Activated CD4-positive, CD25-positive, alpha-beta regulatory T cell treated with anti-CD3 and anti-CD28 coated beads, Interleukin-2, amount 50 U/mL, for 72 hours (primary cell): ENCODE results near the gene TSHZ2.
"Not testable (repeated sequence)": the region's sequence is repeated elsewhere in the genome, so short reads cannot be mapped to it uniquely, and the experiment has no call there.

ENCODE experiments used
- DNase-seq: peaks from one replicate; pipeline ENCODE4 v3.0.0; 2021

Gene TSHZ2

DNA sequence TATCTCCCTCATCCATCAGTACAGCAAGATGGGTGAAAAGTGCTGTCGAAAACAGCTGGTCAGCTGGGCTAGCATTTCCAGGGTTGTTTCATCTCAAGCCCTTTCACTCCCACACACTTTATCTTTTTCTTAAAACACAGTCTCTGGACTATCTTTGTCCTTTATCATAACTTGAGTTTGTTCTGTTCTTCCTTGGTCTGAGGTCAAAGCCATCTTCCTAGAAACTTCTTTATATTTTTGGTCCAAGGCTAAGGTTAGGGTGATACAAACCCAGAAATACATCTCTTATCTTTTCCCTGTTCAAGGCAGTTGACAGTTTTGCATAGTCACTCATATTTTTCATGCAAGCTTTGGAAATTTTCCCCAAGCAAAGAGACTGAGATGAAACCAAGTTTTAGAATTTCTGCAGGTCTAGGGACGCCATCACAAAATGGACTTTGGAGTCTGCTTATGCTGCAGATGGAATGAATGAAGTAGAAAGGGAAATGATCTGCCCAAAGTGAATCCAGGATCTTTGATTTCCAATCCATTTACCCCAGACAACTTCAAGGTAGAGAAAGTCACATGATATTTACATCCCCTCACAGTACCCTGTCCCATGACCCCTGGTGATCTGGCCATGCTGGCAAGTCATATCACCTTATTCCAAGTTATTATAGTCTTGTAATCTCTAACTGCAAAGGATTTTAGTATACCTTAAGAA, 324.4 kb downstream of the TSHZ2 start:
- DNase-seq = no peak

DNA sequence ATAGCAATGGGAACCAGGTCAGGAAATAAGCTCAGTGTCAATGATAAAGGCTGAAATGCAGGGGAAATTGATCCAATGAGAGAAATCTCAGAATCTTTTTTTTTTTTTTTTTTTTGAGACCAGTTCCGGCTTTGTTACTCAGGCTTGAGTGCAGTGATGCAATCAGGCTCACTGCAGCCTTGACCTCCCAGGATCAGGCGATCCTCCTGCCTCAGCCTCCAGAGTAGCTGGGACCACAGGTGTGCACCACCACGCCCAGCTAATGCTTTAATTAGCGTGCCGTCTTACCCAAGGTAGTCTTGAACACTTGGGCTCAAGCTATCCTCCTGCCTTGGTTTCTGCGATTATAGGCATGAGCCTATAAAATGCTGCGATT, 325.0 kb downstream of the TSHZ2 start:
- DNase-seq = no peak

DNA sequence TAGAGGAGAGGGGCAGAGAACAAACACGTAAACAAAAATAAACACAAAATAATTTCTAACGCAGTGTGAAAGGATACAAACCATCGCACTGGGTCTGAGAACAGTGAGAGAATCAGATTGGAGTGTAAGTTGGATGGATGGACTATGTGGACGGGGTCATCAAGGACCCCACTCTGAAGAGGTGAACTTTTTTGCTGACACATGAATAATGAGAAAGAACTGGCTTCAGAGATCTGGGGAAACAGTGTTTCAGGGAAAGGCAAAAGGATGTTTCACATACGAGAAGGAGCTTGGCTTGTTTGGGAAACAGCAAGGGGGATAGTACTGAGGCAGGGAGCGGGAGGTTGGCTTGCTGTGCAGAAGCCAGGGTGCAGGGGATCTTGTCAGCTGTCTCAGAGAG, 326.1 kb downstream of the TSHZ2 start:
- no peak for DNase-seq

DNA sequence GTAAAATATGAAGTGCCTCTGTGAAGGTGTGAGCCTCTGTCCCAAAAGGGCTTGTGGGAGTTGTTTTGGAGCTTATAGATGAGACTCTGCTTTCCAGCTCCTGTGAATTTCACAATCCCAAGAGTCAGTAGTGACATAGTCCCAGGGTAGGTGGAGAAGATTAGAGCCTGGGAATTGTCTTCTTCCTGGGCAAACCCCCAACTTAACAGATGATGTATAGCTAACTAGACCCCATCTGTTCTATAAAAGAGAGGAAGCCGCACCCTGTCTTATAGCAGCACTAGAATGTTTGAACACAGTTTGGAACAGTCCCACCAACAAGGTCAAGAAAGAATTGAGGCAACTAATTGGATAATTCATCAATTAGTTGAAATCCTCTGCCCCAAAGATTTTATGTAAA, 326.8 kb downstream of the TSHZ2 start:
- no peak for DNase-seq

DNA sequence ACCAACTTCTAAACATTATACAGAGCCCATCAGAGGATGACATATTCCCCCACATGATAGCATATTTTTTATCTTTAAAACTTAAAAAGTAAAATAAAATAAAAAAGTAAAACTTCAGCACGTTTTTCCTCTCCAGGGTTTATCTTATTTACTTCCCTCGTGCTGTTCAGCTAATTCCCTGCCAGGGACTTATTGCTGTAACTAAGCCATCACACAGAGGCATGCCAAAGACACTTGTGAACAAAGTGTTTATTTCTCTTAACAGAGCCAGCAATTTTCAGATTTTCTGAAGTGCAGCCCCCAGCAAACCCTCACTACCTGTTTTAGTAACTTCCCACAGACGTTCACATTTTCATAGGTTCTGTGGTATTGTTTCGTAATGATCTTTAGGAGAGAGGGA, 327.7 kb downstream of the TSHZ2 start:
- DNase-seq = no peak

DNA sequence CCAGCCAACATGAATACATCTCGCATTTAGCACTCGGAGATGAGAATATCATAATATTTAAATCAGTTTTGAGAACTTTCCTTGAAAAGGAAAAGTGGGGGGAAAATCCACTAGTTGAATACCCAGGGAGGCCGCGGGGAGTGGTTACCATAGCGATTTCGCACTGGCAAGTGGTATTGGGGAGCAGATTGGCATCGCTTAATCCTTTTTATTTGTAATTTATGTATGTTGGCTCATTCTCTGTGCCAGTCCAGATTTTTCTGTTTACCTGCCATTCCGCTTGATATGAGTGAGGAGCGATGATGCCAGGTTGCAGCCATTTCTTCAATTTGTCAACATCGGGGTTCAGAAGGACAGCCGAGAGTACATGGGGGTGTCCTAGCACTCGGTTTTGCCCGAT, 329.7 kb downstream of the TSHZ2 start:
- DNase-seq = no peak

DNA sequence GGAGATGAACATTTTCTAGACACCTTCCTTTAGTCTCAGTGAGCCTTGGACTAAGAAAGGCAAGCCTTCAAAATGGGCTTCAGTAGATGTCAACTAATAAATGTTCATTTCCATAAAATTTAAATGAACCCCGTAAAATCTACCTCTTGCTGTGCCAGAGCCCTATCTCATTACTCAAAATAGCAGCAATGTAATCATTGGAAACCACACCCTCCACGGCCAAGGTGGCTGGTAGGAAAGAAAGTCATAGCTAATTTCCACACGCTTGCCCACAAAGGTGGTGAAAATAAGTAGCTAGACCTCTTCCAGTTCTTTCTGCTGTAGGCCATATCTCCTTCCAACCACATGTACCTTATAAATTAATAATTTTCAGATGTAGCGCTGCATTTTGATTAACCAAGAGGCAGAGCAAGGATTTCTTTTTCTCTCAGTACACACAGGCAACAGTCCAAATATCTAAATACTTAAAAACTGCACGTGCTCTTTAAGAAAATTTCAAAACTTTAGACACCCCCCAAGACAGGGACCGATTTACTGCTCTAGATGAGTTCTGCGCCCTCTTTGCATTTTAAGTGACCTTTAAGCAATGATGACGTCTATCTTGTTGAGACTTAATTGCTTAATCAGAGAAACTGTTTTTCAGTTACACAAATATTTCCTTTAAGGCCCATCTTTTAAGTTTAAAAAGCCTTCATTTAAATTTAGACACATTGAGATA, 330.7 kb downstream of the TSHZ2 start:
- DNase-seq = no peak

DNA sequence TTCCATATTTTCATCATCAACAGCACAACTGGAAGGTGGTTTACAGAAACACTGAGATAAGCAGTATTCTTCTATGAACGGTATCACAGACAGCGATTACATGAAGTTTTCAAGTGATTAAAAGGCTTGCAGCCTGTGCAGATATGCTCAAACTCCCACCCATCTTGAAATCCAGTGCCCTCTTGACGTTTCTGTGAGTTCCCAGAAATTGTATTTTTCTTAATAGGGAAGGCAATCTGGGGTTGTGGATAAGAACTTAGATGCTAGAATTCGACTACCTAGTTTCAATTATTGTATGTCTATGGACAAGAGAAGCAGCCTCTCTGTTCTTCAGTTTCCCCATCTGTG, 331.2 kb downstream of the TSHZ2 start:
- DNase-seq = no peak

DNA sequence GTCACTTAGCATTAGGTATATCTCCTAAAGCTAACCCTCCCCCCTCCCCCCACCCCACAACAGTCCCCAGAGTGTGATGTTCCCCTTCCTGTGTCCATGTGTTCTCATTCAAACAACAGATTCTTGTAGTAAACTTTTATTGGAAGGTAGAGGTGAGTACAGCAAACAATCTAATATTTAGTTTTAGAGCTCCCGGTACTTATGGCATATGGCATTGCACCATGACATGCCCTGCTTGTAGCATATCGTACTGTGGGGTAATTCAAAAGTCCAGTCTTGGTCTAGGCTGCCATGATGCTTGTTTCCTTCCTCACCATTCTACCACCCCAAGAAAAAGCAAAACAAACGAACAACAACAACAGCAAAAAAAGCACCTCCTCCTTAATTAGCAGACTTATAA, 332.0 kb downstream of the TSHZ2 start:
- no peak for DNase-seq

DNA sequence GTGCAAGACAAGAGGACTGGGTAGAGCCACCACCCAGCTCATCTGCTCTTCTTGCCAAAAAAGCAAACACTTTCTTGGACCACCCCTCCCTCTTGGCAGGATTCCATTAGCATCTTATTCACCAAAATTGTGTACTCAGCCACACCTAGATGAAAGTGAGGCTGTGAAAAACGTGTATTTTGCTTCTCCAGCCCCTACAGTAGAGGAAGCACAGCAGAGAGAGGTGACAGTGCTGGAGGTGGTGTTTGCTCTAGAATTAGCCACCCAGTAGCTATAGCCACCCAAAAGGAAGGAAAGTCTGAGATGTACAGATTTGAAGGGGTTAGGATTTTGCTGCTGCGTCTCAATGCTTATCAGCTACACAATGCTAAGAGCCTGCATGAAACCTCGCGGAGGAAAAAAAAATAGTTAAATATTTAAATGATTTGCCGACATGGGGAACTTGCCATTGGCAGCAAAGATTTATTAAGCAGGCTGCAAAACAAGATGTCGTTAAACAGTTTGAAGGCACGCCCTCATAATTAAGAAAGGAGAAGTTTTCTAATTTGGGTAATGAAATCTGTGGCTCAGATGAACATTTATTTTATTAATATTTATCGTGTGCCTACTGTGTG, 334.1 kb downstream of the TSHZ2 start:
- no peak for DNase-seq

DNA sequence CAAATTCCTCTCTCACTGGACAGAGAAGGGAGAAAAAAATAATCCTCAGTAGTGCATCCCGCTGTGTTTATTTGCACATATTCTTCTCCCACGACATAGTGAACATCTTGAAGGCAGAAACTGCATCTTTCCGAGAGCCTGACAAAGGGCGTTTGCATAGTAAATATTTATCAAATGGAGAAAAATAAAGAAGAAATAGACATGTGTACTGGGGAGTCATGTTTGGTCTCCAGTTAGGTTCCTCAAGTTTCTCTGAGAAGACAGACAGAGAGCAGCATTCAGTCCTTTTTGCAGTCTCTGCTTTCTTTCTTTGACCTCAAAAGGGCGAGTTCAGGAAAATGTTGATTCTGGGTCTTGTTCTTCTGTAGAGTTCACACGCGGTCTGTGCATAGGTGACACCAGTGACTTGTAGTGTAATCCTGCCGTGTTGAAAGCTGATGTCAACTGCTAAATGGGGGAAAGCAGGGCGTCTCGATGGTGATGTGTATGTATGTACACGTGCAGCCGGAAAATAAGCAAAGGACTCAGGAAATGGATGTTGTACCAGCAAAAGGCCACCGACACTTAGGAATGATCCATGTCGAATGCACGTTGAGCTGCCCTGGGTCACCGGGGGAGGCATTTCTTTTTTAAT, 335.9 kb downstream of the TSHZ2 start:
- no peak for DNase-seq

DNA sequence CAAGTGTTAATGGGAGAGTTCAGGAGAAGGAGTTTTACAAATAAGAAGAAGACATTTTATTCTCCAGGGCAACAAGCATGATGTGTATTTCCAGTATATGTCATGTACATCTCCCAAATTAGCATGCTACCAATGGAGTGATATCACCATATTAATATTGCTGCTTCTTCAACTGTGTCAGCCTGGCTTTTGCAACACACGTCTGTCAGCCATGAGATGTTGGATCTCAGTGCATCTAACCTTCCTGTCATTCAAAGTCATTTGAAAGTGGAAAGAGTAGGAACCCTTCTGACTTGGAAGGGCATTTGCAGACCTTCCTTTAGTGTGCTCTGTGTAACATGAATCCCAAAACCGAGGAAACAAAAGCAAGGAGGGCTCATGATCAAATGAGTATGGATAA, 337.4 kb downstream of the TSHZ2 start:
- DNase-seq = no peak

DNA sequence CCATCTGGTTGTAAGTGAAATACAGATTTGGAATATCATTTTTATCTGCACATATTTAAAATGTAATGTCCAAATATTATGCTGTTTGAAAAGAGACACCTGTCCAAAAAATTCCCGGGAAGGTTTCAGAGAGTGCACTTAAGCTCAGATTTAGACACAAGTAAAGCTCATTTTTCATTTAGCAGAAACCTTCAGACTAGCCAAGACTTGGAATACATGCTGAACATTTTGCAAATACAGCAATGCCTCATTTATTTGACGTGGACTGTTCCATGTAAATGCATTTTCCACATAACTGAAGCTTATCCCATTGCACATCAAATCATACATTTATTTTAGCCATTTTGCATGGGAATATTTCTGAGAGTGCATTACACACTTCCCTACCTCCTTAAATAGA, 340.8 kb downstream of the TSHZ2 start:
- no peak for DNase-seq

DNA sequence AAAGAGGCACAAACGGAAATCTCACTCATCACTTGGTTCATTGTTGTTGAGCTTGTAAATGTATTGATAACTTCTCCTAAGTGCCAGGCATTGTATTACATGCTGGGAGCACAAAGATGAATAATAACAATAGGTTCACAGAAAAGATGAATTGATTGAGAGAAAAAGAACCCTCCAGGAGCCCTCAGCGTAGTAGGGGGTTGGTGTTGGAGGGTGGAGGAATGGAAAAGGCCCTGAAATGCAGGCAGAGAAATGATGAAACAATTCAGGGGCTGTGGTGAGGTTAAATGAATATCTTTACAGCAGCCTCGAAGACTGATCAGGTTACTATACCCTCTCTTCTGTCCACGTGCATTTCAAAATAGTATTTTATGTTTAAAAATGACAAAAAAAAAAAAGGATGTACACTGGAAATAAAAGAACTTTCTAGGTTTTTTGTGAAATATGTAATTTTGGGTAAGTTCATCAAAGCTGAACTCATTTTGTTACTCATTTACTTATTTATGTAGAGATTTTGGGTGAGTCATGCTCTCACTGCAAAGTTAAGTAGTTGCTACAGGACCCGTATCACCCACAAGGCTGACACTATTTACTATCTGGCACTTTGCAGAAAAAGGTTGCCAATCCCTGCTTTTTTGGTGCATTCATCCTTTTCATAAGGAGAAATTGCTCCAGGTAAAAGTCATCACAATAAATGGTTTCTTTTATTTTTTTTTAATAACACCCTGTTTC, 344.2 kb downstream of the TSHZ2 start:
- DNase-seq = no peak

DNA sequence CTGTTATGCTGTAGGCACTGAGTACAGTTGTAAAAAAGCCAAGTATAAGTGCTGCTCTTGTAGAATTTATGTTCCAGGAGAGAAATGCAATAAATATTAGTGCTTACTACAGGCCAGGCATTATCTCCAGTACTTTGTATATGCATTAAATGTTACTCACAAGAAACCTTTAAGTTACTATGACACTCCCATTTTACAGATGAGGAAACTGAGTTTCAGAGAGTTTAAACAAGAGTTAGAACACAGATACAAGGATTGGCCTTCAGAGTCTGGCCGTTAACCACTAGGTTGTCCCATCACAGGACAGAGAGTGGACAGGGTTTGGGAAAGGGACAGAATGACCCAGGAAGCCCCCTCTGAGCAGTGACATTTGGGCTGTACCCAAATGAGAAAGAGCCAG, 347.0 kb downstream of the TSHZ2 start:
- DNase-seq = no peak

DNA sequence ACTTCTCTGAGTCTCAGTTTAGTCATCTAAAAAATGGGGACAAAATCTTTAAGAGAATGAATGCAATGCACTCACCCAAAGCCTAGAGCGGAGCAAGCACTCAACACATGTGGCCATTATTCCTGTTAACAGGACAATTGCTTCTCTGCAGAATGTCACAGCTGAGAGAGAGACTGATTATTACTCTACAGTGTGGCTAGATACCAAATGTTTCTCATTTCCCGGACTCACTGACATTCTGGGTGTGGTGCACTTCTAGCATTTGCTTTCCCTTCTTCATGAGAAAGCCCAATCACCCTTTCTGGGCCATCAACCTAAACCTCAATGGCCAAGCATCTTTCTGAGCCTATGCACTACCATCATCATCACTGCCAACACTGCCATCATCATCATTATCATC, 347.6 kb downstream of the TSHZ2 start:
- DNase-seq = no peak

DNA sequence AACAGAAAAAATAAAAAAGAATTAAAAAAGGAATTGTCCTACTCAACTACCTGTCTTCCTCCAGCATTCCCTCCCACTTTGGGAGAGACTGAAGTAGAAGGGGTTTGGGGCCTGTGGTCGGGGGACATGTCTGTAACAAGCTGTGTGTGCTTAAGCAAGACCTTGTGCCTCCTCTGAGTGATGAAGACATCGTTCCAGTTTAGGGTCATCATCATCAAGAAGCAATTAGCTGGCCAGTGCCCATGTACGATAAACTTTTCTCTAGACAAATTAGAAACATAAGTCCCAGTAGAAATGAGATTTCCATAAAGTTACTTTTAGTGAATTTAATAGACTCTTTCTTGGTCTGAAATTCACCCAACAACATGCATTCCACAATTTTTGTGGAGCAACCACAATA, 348.5 kb downstream of the TSHZ2 start:
- no peak for DNase-seq

DNA sequence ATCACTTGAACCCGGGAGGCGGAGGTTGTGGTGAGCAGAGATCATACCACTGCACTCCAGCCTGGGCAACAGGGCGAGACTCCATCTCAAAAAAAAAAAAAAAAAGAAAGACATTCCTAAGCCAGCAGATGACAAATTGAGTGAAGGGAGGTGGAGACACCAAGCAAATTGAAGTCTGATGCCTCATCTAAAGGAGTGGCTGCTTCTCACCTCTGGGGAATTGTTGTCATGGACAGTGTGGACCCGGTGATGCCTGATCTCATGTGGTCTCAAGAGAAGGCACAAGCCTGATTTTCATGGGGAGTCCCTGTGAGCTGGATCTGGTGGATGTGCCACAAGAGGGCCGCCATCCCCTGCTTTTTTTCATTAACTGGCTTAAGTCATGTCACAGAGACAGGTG, 349.4 kb downstream of the TSHZ2 start:
- DNase-seq = no peak

DNA sequence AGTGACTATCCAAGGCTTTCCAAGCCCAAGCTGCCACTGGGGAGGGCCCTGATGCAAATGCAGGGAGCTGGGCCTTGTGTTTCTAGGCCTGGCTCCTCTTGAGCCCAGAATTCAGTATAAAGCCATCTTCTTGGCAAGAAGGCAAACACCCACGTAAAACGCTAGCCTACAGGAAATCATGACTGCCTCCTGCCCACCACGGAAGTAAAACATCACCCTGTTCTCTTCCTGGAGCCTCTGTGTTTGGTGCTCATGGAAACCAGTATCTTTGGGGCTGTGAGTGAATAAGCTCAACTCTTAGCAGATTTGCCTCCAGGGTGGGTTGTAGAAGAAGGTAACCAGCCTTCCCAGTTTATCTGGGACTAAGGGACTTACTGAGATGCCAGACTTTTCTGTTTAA, 350.5 kb downstream of the TSHZ2 start:
- no peak for DNase-seq

DNA sequence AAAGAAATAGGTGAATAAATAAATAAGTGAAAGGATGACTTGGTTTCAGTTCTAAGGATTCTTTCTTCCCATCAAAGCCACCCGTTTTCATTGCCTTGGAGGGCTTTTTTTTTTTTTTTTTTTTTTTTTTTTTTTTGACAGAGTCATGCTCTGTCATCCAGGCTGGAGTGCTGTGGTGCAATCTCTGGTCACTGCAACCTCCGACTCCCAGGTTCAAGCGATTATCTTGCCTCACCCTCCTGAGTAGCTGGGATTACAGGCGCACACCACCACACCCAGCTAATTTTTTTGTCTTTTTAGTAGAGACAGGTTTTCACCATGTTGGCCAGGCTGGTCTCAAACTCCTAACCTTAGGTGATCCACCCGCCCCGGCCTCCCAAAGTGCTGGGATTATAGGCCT, 351.3 kb downstream of the TSHZ2 start:
- DNase-seq = not testable (repeated sequence)

DNA sequence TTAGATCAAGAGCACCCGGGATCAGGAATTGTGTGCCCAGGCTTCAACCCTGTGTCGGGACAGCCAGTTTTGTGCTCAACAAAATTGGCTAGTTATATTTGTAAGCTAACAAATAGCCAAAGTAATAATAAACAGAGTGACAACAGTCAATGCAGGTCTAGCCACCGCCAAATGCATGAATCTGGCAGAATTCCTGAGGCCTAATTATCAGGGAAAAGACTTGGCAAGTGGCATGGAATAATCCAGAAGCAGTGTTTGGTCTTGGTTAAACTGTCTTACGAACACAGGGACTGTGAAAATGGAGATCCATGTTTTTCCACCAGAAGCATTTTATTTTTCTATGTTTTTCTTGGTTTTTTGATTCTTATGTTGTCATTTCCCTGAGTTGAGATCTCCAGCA, 352.7 kb downstream of the TSHZ2 start:
- DNase-seq = no peak

DNA sequence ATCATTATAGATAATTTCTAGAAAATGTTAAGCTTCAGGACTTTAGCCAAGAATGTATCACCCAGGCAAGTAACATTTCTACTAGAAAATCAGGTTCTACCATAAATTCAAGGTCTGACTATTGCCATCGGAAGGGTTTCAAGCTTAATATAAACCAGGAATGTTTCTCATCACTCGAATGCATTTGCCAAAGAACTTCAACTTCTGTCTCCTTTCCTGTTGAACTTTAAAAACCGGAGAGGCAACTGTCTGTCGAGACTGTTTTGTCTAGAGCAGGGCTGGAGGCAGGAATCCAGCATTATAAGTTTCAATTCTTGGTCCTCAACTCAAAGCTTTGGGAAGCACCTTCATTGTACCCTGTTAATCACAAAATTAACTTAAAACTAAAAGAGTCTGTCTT, 356.8 kb downstream of the TSHZ2 start:
- no peak for DNase-seq

DNA sequence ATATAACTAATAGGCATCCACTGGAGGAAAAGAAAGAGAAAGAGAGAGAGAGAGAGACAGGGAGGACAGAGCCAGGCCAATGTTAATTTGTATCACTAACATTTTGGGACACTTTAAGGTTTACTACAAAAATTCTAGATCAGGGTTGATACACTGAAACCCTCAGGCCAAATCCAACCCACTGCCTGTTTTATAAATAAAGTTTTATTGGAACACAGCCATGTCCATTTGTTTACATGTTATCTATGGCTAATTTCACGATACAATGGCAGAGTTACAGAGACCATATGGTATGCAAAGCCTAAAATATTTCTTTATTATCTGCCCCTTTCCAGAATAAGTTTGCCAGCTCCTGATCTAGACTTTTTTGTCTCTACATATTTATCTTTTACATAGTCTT, 357.6 kb downstream of the TSHZ2 start:
- no peak for DNase-seq
